ENCODE results near the gene DNAH12. TPM values are rescaled to one million over a fixed set of nuclear protein-coding genes. Genes with fewer than 3 reads are reported as not detected.

DNAH12 gene
- total and polyA plus RNA-seq, 2 of the 4 experiments (the other 2 are of a cell fraction) = under 0.01 to 0.02 TPM

DNA sequence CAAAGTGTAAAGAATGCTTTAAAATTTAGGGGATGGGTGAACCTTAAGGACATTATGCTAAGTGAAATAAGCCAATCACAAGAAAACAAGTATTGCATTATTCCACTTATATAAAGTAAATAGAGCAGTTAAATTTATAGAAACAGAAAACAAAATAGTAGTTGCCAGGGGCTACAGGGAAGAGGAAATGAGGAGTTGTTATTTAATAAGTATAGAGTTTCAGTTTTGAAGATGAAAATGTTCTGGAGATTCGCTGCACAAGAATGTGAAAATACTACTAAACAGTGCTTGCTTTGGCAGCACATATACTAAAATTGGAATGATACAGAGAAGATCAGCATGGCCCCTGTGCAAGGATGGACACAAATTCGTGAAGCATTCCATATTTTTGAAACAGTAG is 32.0 kb downstream of the DNAH12 start:
- CTCF ChIA-PET = no interaction called here
- no peaks in the 10 kb centered on the region for H3K79me1 ChIP-seq (ENCODE audit: low read depth in 1 of 2, low read length in 2 of 2)
- POLR2A ChIA-PET (ENCODE audit: unreplicated experiment) = no interaction called here
- no peaks in the 10 kb centered on the region for H3K36me3 ChIP-seq (ENCODE audit: control insufficient read depth, insufficient read depth, low read length)
- ATAC-seq (ENCODE audit: low read depth) (peak; percentile 54; the same call in 1 of the 2 replicates), DNase-seq (peak; percentile 43)
- dilution Hi-C loops (cut with HindIII; ENCODE audit: low sequenced_read_pairs, unreplicated experiment) (no loop called here), intact Hi-C loops (cut with micrococcal nuclease) (no loop called here), in situ Hi-C loops (cut with MboI; ENCODE audit: low sequenced_read_pairs) (no loop called here)
- WGBS, 2 experiments (ENCODE audit: extremely low coverage in 2 of 2, insufficient read length in 1 of 2) = no CpG with 5 or more reads among the region's 2 CpGs
- BruUV-seq (replicated peaks) = no TSS peak
- H3K23ac ChIP-seq (ENCODE audit: low read depth, low read length) = no peak overlapping the region
- no peak overlapping the region for H2BK15ac ChIP-seq (ENCODE audit: low read depth, low read length)
- no peak overlapping the region for H3K4ac ChIP-seq (ENCODE audit: low read depth, low read length)
- H3K9me3 ChIP-seq (ENCODE audit: control insufficient read depth, insufficient read depth, low read length) = no peaks in the 10 kb centered on the region
- no peak overlapping the region for H3K4me2 ChIP-seq (ENCODE audit: low read depth, low read length)
- no peaks in the 10 kb centered on the region for H4K20me1 ChIP-seq (ENCODE audit: insufficient read depth, low read length)
- no peak overlapping the region for H4K8ac ChIP-seq (ENCODE audit: low read depth in 2 of 2, low read length in 2 of 2)
- no peak overlapping the region for H4K5ac ChIP-seq (ENCODE audit: low read depth, low read length)
- TF ChIP-seq, protein P1, sequence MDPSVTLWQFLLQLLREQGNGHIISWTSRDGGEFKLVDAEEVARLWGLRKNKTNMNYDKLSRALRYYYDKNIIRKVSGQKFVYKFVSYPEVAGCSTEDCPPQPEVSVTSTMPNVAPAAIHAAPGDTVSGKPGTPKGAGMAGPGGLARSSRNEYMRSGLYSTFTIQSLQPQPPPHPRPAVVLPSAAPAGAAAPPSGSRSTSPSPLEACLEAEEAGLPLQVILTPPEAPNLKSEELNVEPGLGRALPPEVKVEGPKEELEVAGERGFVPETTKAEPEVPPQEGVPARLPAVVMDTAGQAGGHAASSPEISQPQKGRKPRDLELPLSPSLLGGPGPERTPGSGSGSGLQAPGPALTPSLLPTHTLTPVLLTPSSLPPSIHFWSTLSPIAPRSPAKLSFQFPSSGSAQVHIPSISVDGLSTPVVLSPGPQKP (IDR thresholded peaks at IDR 0.05; ENCODE audit: borderline replicate concordance, low read depth, low read length) = no peak
- TF ChIP-seq, protein P2, sequence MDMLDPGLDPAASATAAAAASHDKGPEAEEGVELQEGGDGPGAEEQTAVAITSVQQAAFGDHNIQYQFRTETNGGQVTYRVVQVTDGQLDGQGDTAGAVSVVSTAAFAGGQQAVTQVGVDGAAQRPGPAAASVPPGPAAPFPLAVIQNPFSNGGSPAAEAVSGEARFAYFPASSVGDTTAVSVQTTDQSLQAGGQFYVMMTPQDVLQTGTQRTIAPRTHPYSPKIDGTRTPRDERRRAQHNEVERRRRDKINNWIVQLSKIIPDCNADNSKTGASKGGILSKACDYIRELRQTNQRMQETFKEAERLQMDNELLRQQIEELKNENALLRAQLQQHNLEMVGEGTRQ (IDR thresholded peaks at IDR 0.05; ENCODE audit: low read depth, low read length) = no peak
- TF ChIP-seq RAD21 (IDR thresholded peaks at IDR 0.05; ENCODE audit: low read length) (no peak), NFE2L2 (IDR thresholded peaks at IDR 0.05; ENCODE audit: low read depth, low read length) (no peak), CHD1 (IDR thresholded peaks at IDR 0.05; ENCODE audit: low read depth, low read length) (no peak), SMC3 (IDR thresholded peaks at IDR 0.05; ENCODE audit: low read depth, low read length) (no peak), MAZ (IDR thresholded peaks at IDR 0.05; ENCODE audit: borderline replicate concordance, low read depth, low read length) (no peak), POLR2A (IDR thresholded peaks at IDR 0.05; ENCODE audit: low read depth, low read length) (no peak), BHLHE40 (IDR thresholded peaks at IDR 0.05; ENCODE audit: low read depth, low read length) (no peak), MAFK (IDR thresholded peaks at IDR 0.05; ENCODE audit: low read depth, low read length) (no peak)
- H3K4me3 ChIP-seq (ENCODE audit: insufficient read depth, low read depth, low read length) = no peak overlapping the region
- H3K14ac ChIP-seq (replicated peaks; ENCODE audit: low read depth, low read length) = no peak overlapping the region
- no peak overlapping the region for H3K9ac ChIP-seq (ENCODE audit: low read depth, low read length)
- H3K27me3 ChIP-seq (ENCODE audit: control insufficient read depth, insufficient read depth, low read length) = no peaks in the 10 kb centered on the region
- H2AK5ac ChIP-seq (ENCODE audit: low read depth, low read length) = no peak overlapping the region
- no peak overlapping the region for H3K27ac ChIP-seq (ENCODE audit: insufficient read depth, low read length)
- H2BK20ac ChIP-seq (ENCODE audit: low read depth, low read length) = no peak overlapping the region
- no peak overlapping the region for H3K56ac ChIP-seq (ENCODE audit: extremely low read depth, insufficient read depth, low read length)
- H2BK120ac ChIP-seq (ENCODE audit: low read depth, low read length) = no peak overlapping the region
- H2AK9ac ChIP-seq (replicated peaks; ENCODE audit: low read depth, low read length, poor library complexity) = no peak overlapping the region
- H2AFZ ChIP-seq (replicated peaks; ENCODE audit: low read length, poor library complexity) = no peak overlapping the region
- H3K18ac ChIP-seq (ENCODE audit: low read depth, low read length) = no peak overlapping the region
- H3K9me1 ChIP-seq (ENCODE audit: insufficient read depth, low read length) = no peaks in the 10 kb centered on the region
- H2BK5ac ChIP-seq (ENCODE audit: low read depth, low read length, poor library complexity, severe bottlenecking) = no peak overlapping the region
- no peaks in the 10 kb centered on the region for H3K4me1 ChIP-seq (ENCODE audit: control insufficient read depth, insufficient read depth, low read length)
- H4K91ac ChIP-seq (ENCODE audit: insufficient read depth, low read depth, low read length) = no peak overlapping the region

Data from IMR-90 (cell line).